Activated CD4-positive, alpha-beta T cell treated with anti-CD3 and anti-CD28 coated beads for 36 hours (primary cell): Measurements from ENCODE around the gene DCAKD. TPM values are rescaled to one million over a fixed set of nuclear protein-coding genes. Genes with fewer than 3 reads are reported as not detected.

Experiments
- ATAC-seq: fragments of 200-7000 bp; cut with Tn5 transposase; one replicate; pipeline ENCODE4 v1.10.0; 2021; ENCODE audit warnings: mild to moderate bottlenecking, moderate library complexity
- CTCF ChIA-PET: fragments of 350-600 bp; sonication (Branson Sonifier 250); formaldehyde crosslinking; loops from one replicate; lab custom pipeline; 2021; ENCODE audit warnings: antibody characterized with exemption; lab: Charles Lee
- POLR2A ChIA-PET: fragments of 350-600 bp; sonication (Branson Sonifier 250); formaldehyde crosslinking; loops from one replicate; lab custom pipeline; 2021; ENCODE audit warnings: antibody characterized with exemption, inconsistent platforms; lab: Charles Lee
- DNase-seq: peaks from one replicate; pipeline ENCODE4 v3.0.0-alpha.2; 2020
- H3K27ac Mint-ChIP-seq: one replicate; pipeline ENCODE4 v1.8.0; 2021; ENCODE audit warnings: mixed read lengths
- H3K27me3 Mint-ChIP-seq: one replicate; pipeline ENCODE4 v1.8.0; 2021; ENCODE audit warnings: mixed read lengths
- H3K36me3 Mint-ChIP-seq: one replicate; pipeline ENCODE4 v1.8.0; 2021; ENCODE audit warnings: low read depth, mixed read lengths
- H3K4me1 Mint-ChIP-seq: one replicate; pipeline ENCODE4 v1.8.0; 2021; ENCODE audit warnings: mixed read lengths
- H3K4me3 Mint-ChIP-seq: one replicate; pipeline ENCODE4 v1.8.0; 2021; ENCODE audit warnings: mild to moderate bottlenecking, moderate library complexity, mixed read lengths
- H3K9me3 Mint-ChIP-seq: one replicate; pipeline ENCODE4 v1.8.0; 2021; ENCODE audit warnings: low read depth, mixed read lengths
- intact Hi-C, 2 experiments: fragments of 100-400 bp; cut with DNase I in 1 of 2; cut with micrococcal nuclease in 1 of 2; formaldehyde crosslinking; loops; one replicate each; pipeline versions ENCODE4 v1.14.2 to v1.15.1; 2022 to 2024; cut with DNase I, micrococcal nuclease
- total RNA-seq, 2 experiments: library from RNA; stranded (reverse); gene quantifications; one replicate each; pipeline ENCODE4 v1.2.3, GENCODE V29; 2021

The DCAKD gene
- total RNA-seq, 2 experiments from 2014 or later: 34.8 to 36.2 TPM

- H3K36me3 Mint-ChIP-seq: peaks cover 41% of the 10 kb centered on the region
- H3K27ac Mint-ChIP-seq: no peak overlapping the region
- ChIA-PET POLR2A (no interaction called here), CTCF (interaction anchor here (1.5 kb wide), 2 partner anchors 7 to 9 kb away, joined by 3 to 4 read pairs; no protein-coding TSS in a partner anchor)
- no peaks in the 10 kb centered on the region for H3K27me3 Mint-ChIP-seq
- intact Hi-C loops: no loop called here
- H3K4me3 Mint-ChIP-seq: no peak overlapping the region
- DNase-seq (no peak), ATAC-seq (no peak)
- no peaks in the 10 kb centered on the region for H3K4me1 Mint-ChIP-seq
- no peaks in the 10 kb centered on the region for H3K9me3 Mint-ChIP-seq
Measured at GRCh38 chr17:45031231-45032173, 19.9 kb downstream of the DCAKD start.

- peaks cover 40% of the 10 kb centered on the region for H3K36me3 Mint-ChIP-seq
- no peak overlapping the region for H3K27ac Mint-ChIP-seq
- ChIA-PET POLR2A (no interaction called here), CTCF (interaction anchor here (1.5 kb wide), 1 partner anchor 8 kb away, joined by 4 read pairs; no protein-coding TSS in a partner anchor)
- DNase-seq: no peak
- no peak overlapping the region for H3K4me3 Mint-ChIP-seq
- H3K4me1 Mint-ChIP-seq: no peaks in the 10 kb centered on the region
- no peaks in the 10 kb centered on the region for H3K9me3 Mint-ChIP-seq
- intact Hi-C loops: no loop called here
- H3K27me3 Mint-ChIP-seq: no peaks in the 10 kb centered on the region
- ATAC-seq: no peak
Measured at GRCh38 chr17:45030733-45031132, 20.7 kb downstream of the DCAKD start.

- no peak for ATAC-seq
- intact Hi-C loops: no loop called here
- Mint-ChIP-seq H3K36me3 (peaks cover 40% of the 10 kb centered on the region), H3K27me3 (no peaks in the 10 kb centered on the region), H3K27ac (no peak overlapping the region), H3K9me3 (no peaks in the 10 kb centered on the region), H3K4me3 (no peak overlapping the region), H3K4me1 (no peaks in the 10 kb centered on the region)
- POLR2A ChIA-PET: no interaction called here
- DNase-seq: no peak
- CTCF ChIA-PET: no interaction called here
Measured at GRCh38 chr17:45029758-45030423, 21.5 kb downstream of the DCAKD start.

- DNase-seq (no peak), ATAC-seq (no peak)
- ChIA-PET POLR2A (no interaction called here), CTCF (no interaction called here)
- Mint-ChIP-seq H3K36me3 (peaks cover 33% of the 10 kb centered on the region), H3K4me3 (no peak overlapping the region), H3K9me3 (no peaks in the 10 kb centered on the region), H3K27me3 (no peaks in the 10 kb centered on the region), H3K4me1 (no peaks in the 10 kb centered on the region), H3K27ac (no peak overlapping the region)
- intact Hi-C loops: no loop called here
Measured at GRCh38 chr17:45029096-45029495, 22.3 kb downstream of the DCAKD start.

- H3K36me3 Mint-ChIP-seq: peaks cover 12% of the 10 kb centered on the region
- ATAC-seq: no peak
- intact Hi-C loops: loop anchor here (1.0 kb wide), 5 partner anchors 75 to 247 kb away; partner anchors contain the start of genes EFTUD2 (in 1 of the 2), KIF18B (in 1 of the 2) and PLCD3 (in 1 of the 2)
- peaks cover 30% of the 10 kb centered on the region for H3K27me3 Mint-ChIP-seq
- DNase-seq: peak; percentile 15
- peaks cover 24% of the 10 kb centered on the region for H3K4me1 Mint-ChIP-seq
- ChIA-PET POLR2A (no interaction called here), CTCF (interaction anchor here (0.6 to 5.7 kb wide), 19 partner anchors 8 to 359 kb away, joined by 3 to 84 read pairs (median 5); no protein-coding TSS in a partner anchor)
- H3K9me3 Mint-ChIP-seq: no peaks in the 10 kb centered on the region
- no peak overlapping the region for H3K27ac Mint-ChIP-seq
- H3K4me3 Mint-ChIP-seq: no peak overlapping the region
Measured at GRCh38 chr17:45022655-45023339, 28.6 kb downstream of the DCAKD start.

- Mint-ChIP-seq H3K36me3 (peaks cover 12% of the 10 kb centered on the region), H3K9me3 (no peaks in the 10 kb centered on the region), H3K4me3 (no peak overlapping the region), H3K27me3 (peaks cover 30% of the 10 kb centered on the region), H3K4me1 (peaks cover 24% of the 10 kb centered on the region), H3K27ac (no peak overlapping the region)
- ATAC-seq (peak; percentile 3), DNase-seq (no peak)
- intact Hi-C loops: loop anchor here (1.0 kb wide), 5 partner anchors 75 to 247 kb away; partner anchors contain the start of genes EFTUD2 (in 1 of the 2), KIF18B (in 1 of the 2) and PLCD3 (in 1 of the 2)
- ChIA-PET POLR2A (no interaction called here), CTCF (interaction anchor here (0.6 to 5.7 kb wide), 19 partner anchors 9 to 338 kb away, joined by 3 to 84 read pairs (median 5); no protein-coding TSS in a partner anchor)
Measured at GRCh38 chr17:45022288-45022648, 29.2 kb downstream of the DCAKD start.

GRCh38 chr17:45021607-45022287 lies 29.7 kb downstream of the DCAKD start:
- peaks cover 24% of the 10 kb centered on the region for H3K4me1 Mint-ChIP-seq
- no peak overlapping the region for H3K4me3 Mint-ChIP-seq
- ChIA-PET CTCF (interaction anchor here (0.6 to 5.7 kb wide), 20 partner anchors 10 to 338 kb away, joined by 3 to 84 read pairs (median 6); partner anchors contain the start of gene C1QL1), POLR2A (no interaction called here)
- intact Hi-C loops: loop anchor here (1.0 to 2.0 kb wide), 6 partner anchors 74 to 246 kb away; partner anchors contain the start of genes KIF18B (in 2 of the 2), EFTUD2 (in 1 of the 2) and PLCD3 (in 1 of the 2)
- peaks cover 31% of the 10 kb centered on the region for H3K27me3 Mint-ChIP-seq
- ATAC-seq: peak; percentile 73
- peak; percentile 83 for DNase-seq
- H3K9me3 Mint-ChIP-seq: no peaks in the 10 kb centered on the region
- H3K36me3 Mint-ChIP-seq: peaks cover 9% of the 10 kb centered on the region
- H3K27ac Mint-ChIP-seq: no peak overlapping the region

GRCh38 chr17:45020354-45021138 lies 30.9 kb downstream of the DCAKD start:
- H3K27ac Mint-ChIP-seq: no peak overlapping the region
- H3K27me3 Mint-ChIP-seq: peaks cover 38% of the 10 kb centered on the region
- H3K4me1 Mint-ChIP-seq: peaks cover 24% of the 10 kb centered on the region
- ChIA-PET CTCF (interaction anchor here (0.6 to 5.7 kb wide), 21 partner anchors 17 to 362 kb away, joined by 3 to 84 read pairs (median 4); partner anchors contain the start of genes EFTUD2 and GFAP), POLR2A (interaction anchor here (1.7 kb wide), 1 partner anchor 101 kb away, joined by 5 read pairs; no protein-coding TSS in a partner anchor)
- intact Hi-C loops: loop anchor here in 1 of 2 experiments (2.0 kb wide), 1 partner anchor 74 kb away; the partner anchor contains the start of gene KIF18B
- no peak for ATAC-seq
- DNase-seq: no peak
- no peak overlapping the region for H3K4me3 Mint-ChIP-seq
- peaks cover 6% of the 10 kb centered on the region for H3K36me3 Mint-ChIP-seq
- H3K9me3 Mint-ChIP-seq: no peaks in the 10 kb centered on the region

GRCh38 chr17:45018848-45019711 lies 32.4 kb downstream of the DCAKD start:
- intact Hi-C loops: loop anchor here (1.0 to 2.0 kb wide), 3 partner anchors 46 to 99 kb away; partner anchors contain the start of gene C1QL1 (in 1 of the 2)
- Mint-ChIP-seq H3K4me1 (peaks cover 24% of the 10 kb centered on the region), H3K27me3 (peaks cover 38% of the 10 kb centered on the region), H3K27ac (peak overlapping the region; percentile 77), H3K36me3 (peaks cover 6% of the 10 kb centered on the region), H3K9me3 (no peaks in the 10 kb centered on the region), H3K4me3 (peak overlapping the region; percentile 76)
- ChIA-PET CTCF (interaction anchor here (0.6 to 5.7 kb wide), 14 partner anchors 14 to 244 kb away, joined by 3 to 84 read pairs (median 5); partner anchors contain the start of gene EFTUD2), POLR2A (interaction anchor here (0.6 kb wide), 1 partner anchor 362 kb away, joined by 7 read pairs; no protein-coding TSS in a partner anchor)
- peak; percentile 69 for ATAC-seq
- DNase-seq: peak; percentile 65
